ENCODE data around the gene CDC73.

The CDC73 gene

GRCh38 chr1:193260896-193261295 is 139.1 kb downstream of the CDC73 start:
- Histone ChIP-seq H3K27me3 (replicated peaks; ENCODE audit: insufficient read depth, low read length) (no peaks in the 10 kb centered on the region), H3K4me1 (ENCODE audit: low read length) (peaks cover 13% of the 10 kb centered on the region), H3K9ac (ENCODE audit: low read length) (no peak overlapping the region), H3K9me3 (replicated peaks; ENCODE audit: insufficient read depth, low read length) (no peaks in the 10 kb centered on the region), H2AFZ (ENCODE audit: low read length) (no peak overlapping the region), H3K4me2 (ENCODE audit: low read depth, low read length) (no peak overlapping the region), H4K20me1 (ENCODE audit: insufficient read depth, low read length) (no peaks in the 10 kb centered on the region), H3K9me2 (replicated peaks; ENCODE audit: insufficient read depth, low read length) (no peaks in the 10 kb centered on the region), H3K4me3 (ENCODE audit: low read length) (no peak overlapping the region), H3K27ac (ENCODE audit: low read length) (no peak overlapping the region), H3F3A (ENCODE audit: insufficient read depth, low read length) (peaks cover under 1% of the 10 kb centered on the region; the same call in 1 of the 2 replicates), H3K36me3 (replicated peaks; ENCODE audit: insufficient read depth, low read length) (no peaks in the 10 kb centered on the region), H3K79me2 (ENCODE audit: low read length) (no peaks in the 10 kb centered on the region)
- no peak for TF ChIP-seq CTCF (IDR thresholded peaks at IDR 0.05; ENCODE audit: low read length)
- no peak for TF ChIP-seq EZH2 (optimal IDR thresholded peaks at IDR 0.05; ENCODE audit: low read depth, low read length)
- no peak for TF ChIP-seq EZH2phosphoT487 (IDR thresholded peaks at IDR 0.05; ENCODE audit: low read length)
- DNase-seq: no peak

GRCh38 chr1:193262661-193263060 is 140.8 kb downstream of the CDC73 start:
- no peaks in the 10 kb centered on the region for H3K27me3 ChIP-seq (replicated peaks; ENCODE audit: insufficient read depth, low read length)
- H3K9me3 ChIP-seq (replicated peaks; ENCODE audit: insufficient read depth, low read length): no peaks in the 10 kb centered on the region
- H4K20me1 ChIP-seq (ENCODE audit: insufficient read depth, low read length): no peaks in the 10 kb centered on the region
- H3K4me1 ChIP-seq (ENCODE audit: low read length): no peaks in the 10 kb centered on the region; the same call in 1 of the 2 replicates
- no peaks in the 10 kb centered on the region for H3K9me2 ChIP-seq (replicated peaks; ENCODE audit: insufficient read depth, low read length)
- no peaks in the 10 kb centered on the region for H3F3A ChIP-seq (ENCODE audit: insufficient read depth, low read length)
- no peaks in the 10 kb centered on the region for H3K36me3 ChIP-seq (replicated peaks; ENCODE audit: insufficient read depth, low read length)
- H3K9ac ChIP-seq (ENCODE audit: low read length): no peak overlapping the region
- H3K79me2 ChIP-seq (ENCODE audit: low read length): no peaks in the 10 kb centered on the region
- DNase-seq: no peak
- TF ChIP-seq CTCF (IDR thresholded peaks at IDR 0.05; ENCODE audit: low read length) (no peak), EZH2 (optimal IDR thresholded peaks at IDR 0.05; ENCODE audit: low read depth, low read length) (no peak), EZH2phosphoT487 (IDR thresholded peaks at IDR 0.05; ENCODE audit: low read length) (no peak)
- no peak overlapping the region for H2AFZ ChIP-seq (ENCODE audit: low read length)
- H3K27ac ChIP-seq (ENCODE audit: low read length): no peak overlapping the region
- H3K4me3 ChIP-seq (ENCODE audit: low read length): no peak overlapping the region
- no peak overlapping the region for H3K4me2 ChIP-seq (ENCODE audit: low read depth, low read length)

- H3F3A ChIP-seq (ENCODE audit: insufficient read depth, low read length): no peaks in the 10 kb centered on the region
- no peak overlapping the region for H3K9ac ChIP-seq (ENCODE audit: low read length)
- H3K27ac ChIP-seq (ENCODE audit: low read length): no peak overlapping the region
- TF ChIP-seq EZH2phosphoT487 (IDR thresholded peaks at IDR 0.05; ENCODE audit: low read length) (no peak), EZH2 (optimal IDR thresholded peaks at IDR 0.05; ENCODE audit: low read depth, low read length) (no peak), CTCF (IDR thresholded peaks at IDR 0.05; ENCODE audit: low read length) (no peak)
- H3K27me3 ChIP-seq (replicated peaks; ENCODE audit: insufficient read depth, low read length): no peaks in the 10 kb centered on the region
- no peaks in the 10 kb centered on the region for H4K20me1 ChIP-seq (ENCODE audit: insufficient read depth, low read length)
- no peak for DNase-seq
- H3K36me3 ChIP-seq (replicated peaks; ENCODE audit: insufficient read depth, low read length): no peaks in the 10 kb centered on the region
- no peak overlapping the region for H3K4me2 ChIP-seq (ENCODE audit: low read depth, low read length)
- H3K9me3 ChIP-seq (replicated peaks; ENCODE audit: insufficient read depth, low read length): no peaks in the 10 kb centered on the region
- H3K79me2 ChIP-seq (ENCODE audit: low read length): no peaks in the 10 kb centered on the region
- H3K4me1 ChIP-seq (ENCODE audit: low read length): no peaks in the 10 kb centered on the region; the same call in 1 of the 2 replicates
- no peak overlapping the region for H3K4me3 ChIP-seq (ENCODE audit: low read length)
- H3K9me2 ChIP-seq (replicated peaks; ENCODE audit: insufficient read depth, low read length): no peaks in the 10 kb centered on the region; the same call in 1 of the 2 replicates
- no peak overlapping the region for H2AFZ ChIP-seq (ENCODE audit: low read length)
Measured at GRCh38 chr1:193264313-193265065, 142.7 kb downstream of the CDC73 start.

Data from MM.1S (cell line).